ENCODE measurements around the gene ZNF281. TPM values are rescaled to one million over a fixed set of nuclear protein-coding genes. Genes with fewer than 3 reads are reported as not detected.

The ZNF281 gene
- total RNA-seq, 1 experiment from 2014 or later = 47.7 TPM

DNA sequence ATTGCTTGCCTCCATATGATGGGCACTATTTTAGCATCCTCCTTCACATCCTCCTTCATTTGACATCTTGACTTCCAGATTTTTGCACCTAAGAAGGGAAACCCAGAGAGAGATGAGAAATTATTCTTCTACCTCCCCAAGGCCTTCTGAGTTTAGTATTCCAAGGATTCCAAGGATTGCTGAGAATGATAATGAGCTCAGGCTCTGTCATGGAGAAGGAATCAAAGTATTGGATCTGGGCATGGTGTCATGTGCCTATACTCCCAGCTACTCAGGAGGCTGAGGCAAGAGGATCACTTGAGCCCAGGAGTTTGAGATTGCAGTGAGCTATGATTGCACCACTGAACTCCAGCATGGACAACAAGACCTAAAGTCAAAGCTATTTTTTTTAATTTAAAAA, 26.6 kb upstream of the ZNF281 start:
- no peak for ATAC-seq
- peaks cover 23% of the 10 kb centered on the region for H3K4me1 Mint-ChIP-seq
- DNase-seq (ENCODE audit: low spot score) = no peak
- H3K36me3 Mint-ChIP-seq = peaks cover 17% of the 10 kb centered on the region
- POLR2A ChIA-PET = no interaction called here
- H3K9me3 Mint-ChIP-seq = peaks cover 6% of the 10 kb centered on the region; the same call in 1 of the 2 replicates
- no peak overlapping the region for H3K27ac Mint-ChIP-seq
- no peak for TF ChIP-seq KAT7 (CRISPR knock-in tag; IDR thresholded peaks at IDR 0.05; ENCODE audit: borderline replicate concordance)
- TF ChIP-seq NFE2L1 (CRISPR knock-in tag; IDR thresholded peaks at IDR 0.05) = no peak
- TF ChIP-seq FOXJ3 (CRISPR knock-in tag; IDR thresholded peaks at IDR 0.05; ENCODE audit: borderline replicate concordance) = no peak
- CTCF ChIA-PET = no interaction called here
- no peak overlapping the region for H3K4me3 Mint-ChIP-seq
- H3K27me3 Mint-ChIP-seq (ENCODE audit: low read depth) = no peaks in the 10 kb centered on the region

DNA sequence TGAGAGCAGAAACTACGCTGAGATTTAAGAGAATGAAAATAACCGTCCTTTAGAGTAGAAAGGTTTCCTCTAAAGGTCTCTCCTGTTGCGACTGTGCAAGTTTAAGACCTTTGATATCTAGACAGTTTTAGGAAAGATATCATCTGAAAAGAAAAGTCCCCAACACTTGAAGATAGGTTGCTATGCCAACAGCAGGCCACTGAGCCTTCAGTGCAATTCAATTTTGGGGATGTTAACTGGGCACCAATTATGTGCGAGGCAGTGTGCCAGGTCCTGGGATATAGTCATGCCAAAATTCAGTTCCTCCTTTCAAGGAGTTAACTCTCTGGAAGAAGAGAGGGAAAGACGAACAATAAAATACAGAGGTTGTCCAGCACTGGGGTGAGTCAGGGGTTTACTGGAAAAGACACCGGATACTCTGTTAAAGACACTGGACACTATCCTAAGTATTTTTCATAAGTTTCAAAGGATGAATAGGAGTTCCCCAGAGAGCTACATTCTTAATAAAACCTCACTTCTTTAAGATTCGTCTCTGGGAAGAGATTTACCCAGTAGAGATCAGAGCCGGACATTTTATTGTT, 25.5 kb upstream of the ZNF281 start:
- no peak for DNase-seq (ENCODE audit: low spot score)

DNA sequence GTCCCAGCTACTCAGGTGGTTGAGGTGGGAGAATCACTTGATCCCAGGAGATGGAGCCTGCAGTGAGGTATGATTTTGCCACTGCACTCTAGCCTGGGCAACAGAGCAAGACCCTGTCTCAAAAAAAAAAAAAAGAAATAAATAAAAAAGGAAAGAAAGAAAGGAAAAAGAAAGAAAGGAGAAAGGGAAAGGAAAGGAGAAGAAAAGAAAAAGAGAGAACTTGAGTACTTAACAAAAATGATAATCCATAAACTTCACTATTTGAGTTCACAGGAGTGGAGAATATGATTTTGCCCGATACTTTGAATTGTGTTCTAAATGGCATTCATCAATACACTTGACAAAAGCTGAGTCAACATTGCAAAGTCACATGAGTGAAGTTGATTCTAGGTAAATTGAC, 23.8 kb upstream of the ZNF281 start:
- no peak overlapping the region for H3K4me3 Mint-ChIP-seq
- DNase-seq (ENCODE audit: low spot score) (no peak), ATAC-seq (no peak)
- ChIA-PET CTCF (no interaction called here), POLR2A (interaction anchor here (0.6 to 0.7 kb wide), 2 partner anchors 31 to 54 kb away, joined by 6 to 8 read pairs; no protein-coding TSS in a partner anchor)
- H3K9me3 Mint-ChIP-seq = peaks cover 6% of the 10 kb centered on the region; the same call in 1 of the 2 replicates
- H3K4me1 Mint-ChIP-seq = no peaks in the 10 kb centered on the region
- no peak overlapping the region for H3K27ac Mint-ChIP-seq
- TF ChIP-seq SMAD4 (CRISPR knock-in tag; IDR thresholded peaks at IDR 0.05) = no peak
- TF ChIP-seq NR1H2 (CRISPR knock-in tag; IDR thresholded peaks at IDR 0.05) = no peak
- peak; percentile 69; the same call in 1 of the 2 replicates for TF ChIP-seq ZNF121 (CRISPR knock-in tag; IDR thresholded peaks at IDR 0.05)
- no peak for TF ChIP-seq NFE2L1 (CRISPR knock-in tag; IDR thresholded peaks at IDR 0.05)
- H3K36me3 Mint-ChIP-seq = peaks cover 28% of the 10 kb centered on the region
- H3K27me3 Mint-ChIP-seq (ENCODE audit: low read depth) = no peaks in the 10 kb centered on the region

More for the DNA sequence above, 25.5 kb upstream of the ZNF281 start:
- Mint-ChIP-seq H3K27me3 (ENCODE audit: low read depth) (no peaks in the 10 kb centered on the region), H3K27ac (peak overlapping the region; percentile 63), H3K4me3 (no peak overlapping the region), H3K36me3 (peaks cover 26% of the 10 kb centered on the region), H3K4me1 (peaks cover 12% of the 10 kb centered on the region), H3K9me3 (peaks cover 6% of the 10 kb centered on the region; the same call in 1 of the 2 replicates)
- CTCF ChIA-PET = interaction anchor here (0.5 kb wide), 1 partner anchor 79 kb away, joined by 3 read pairs; no protein-coding TSS in a partner anchor
- no peak for ATAC-seq
- no peak for TF ChIP-seq ZNF671 (CRISPR knock-in tag; IDR thresholded peaks at IDR 0.05)
- TF ChIP-seq, protein P1, sequence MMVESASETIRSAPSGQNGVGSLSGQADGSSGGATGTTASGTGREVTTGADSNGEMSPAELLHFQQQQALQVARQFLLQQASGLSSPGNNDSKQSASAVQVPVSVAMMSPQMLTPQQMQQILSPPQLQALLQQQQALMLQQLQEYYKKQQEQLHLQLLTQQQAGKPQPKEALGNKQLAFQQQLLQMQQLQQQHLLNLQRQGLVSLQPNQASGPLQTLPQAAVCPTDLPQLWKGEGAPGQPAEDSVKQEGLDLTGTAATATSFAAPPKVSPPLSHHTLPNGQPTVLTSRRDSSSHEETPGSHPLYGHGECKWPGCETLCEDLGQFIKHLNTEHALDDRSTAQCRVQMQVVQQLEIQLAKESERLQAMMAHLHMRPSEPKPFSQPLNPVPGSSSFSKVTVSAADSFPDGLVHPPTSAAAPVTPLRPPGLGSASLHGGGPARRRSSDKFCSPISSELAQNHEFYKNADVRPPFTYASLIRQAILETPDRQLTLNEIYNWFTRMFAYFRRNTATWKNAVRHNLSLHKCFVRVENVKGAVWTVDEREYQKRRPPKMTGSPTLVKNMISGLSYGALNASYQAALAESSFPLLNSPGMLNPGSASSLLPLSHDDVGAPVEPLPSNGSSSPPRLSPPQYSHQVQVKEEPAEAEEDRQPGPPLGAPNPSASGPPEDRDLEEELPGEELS (CRISPR knock-in tag; IDR thresholded peaks at IDR 0.05) = no peak
- POLR2A ChIA-PET = interaction anchor here (0.7 kb wide), 1 partner anchor 131 kb away, joined by 3 read pairs; no protein-coding TSS in a partner anchor

DNA sequence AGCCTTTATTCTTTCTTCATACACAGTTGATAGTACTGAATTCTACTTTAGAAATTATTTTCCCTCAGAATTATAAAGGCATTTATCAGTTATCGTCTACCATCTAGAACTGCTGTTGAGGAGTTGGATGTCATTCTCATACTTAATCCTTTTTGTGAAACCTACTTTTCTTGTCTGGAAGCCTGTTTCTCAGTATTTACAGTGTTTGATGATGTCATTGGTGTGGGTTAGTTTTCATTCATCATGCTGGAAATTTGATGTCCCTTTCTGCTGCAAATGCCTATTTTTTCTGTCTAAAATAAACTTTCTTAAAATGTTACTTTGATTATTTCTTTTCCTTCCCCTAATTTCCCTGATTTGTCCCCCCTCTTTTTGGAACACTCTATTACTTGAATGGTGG, 22.8 kb upstream of the ZNF281 start:
- Mint-ChIP-seq H3K27me3 (ENCODE audit: low read depth) (no peaks in the 10 kb centered on the region), H3K36me3 (peaks cover 28% of the 10 kb centered on the region)
- no peak for ATAC-seq
- no peak for TF ChIP-seq MXD4 (CRISPR knock-in tag; IDR thresholded peaks at IDR 0.05; ENCODE audit: borderline replicate concordance)
- no peak for TF ChIP-seq ZNF671 (CRISPR knock-in tag; IDR thresholded peaks at IDR 0.05)
- TF ChIP-seq, protein P2, sequence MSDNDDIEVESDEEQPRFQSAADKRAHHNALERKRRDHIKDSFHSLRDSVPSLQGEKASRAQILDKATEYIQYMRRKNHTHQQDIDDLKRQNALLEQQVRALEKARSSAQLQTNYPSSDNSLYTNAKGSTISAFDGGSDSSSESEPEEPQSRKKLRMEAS (CRISPR knock-in tag; IDR thresholded peaks at IDR 0.05) = no peak
- TF ChIP-seq, protein P3, sequence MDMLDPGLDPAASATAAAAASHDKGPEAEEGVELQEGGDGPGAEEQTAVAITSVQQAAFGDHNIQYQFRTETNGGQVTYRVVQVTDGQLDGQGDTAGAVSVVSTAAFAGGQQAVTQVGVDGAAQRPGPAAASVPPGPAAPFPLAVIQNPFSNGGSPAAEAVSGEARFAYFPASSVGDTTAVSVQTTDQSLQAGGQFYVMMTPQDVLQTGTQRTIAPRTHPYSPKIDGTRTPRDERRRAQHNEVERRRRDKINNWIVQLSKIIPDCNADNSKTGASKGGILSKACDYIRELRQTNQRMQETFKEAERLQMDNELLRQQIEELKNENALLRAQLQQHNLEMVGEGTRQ (CRISPR knock-in tag; IDR thresholded peaks at IDR 0.05) = no peak
- TF ChIP-seq ETV6 (CRISPR knock-in tag; IDR thresholded peaks at IDR 0.05) = no peak
- TF ChIP-seq, protein P4, sequence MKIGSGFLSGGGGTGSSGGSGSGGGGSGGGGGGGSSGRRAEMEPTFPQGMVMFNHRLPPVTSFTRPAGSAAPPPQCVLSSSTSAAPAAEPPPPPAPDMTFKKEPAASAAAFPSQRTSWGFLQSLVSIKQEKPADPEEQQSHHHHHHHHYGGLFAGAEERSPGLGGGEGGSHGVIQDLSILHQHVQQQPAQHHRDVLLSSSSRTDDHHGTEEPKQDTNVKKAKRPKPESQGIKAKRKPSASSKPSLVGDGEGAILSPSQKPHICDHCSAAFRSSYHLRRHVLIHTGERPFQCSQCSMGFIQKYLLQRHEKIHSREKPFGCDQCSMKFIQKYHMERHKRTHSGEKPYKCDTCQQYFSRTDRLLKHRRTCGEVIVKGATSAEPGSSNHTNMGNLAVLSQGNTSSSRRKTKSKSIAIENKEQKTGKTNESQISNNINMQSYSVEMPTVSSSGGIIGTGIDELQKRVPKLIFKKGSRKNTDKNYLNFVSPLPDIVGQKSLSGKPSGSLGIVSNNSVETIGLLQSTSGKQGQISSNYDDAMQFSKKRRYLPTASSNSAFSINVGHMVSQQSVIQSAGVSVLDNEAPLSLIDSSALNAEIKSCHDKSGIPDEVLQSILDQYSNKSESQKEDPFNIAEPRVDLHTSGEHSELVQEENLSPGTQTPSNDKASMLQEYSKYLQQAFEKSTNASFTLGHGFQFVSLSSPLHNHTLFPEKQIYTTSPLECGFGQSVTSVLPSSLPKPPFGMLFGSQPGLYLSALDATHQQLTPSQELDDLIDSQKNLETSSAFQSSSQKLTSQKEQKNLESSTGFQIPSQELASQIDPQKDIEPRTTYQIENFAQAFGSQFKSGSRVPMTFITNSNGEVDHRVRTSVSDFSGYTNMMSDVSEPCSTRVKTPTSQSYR (CRISPR knock-in tag; IDR thresholded peaks at IDR 0.05) = no peak
- TF ChIP-seq KAT7 (CRISPR knock-in tag; IDR thresholded peaks at IDR 0.05; ENCODE audit: borderline replicate concordance) = no peak
- no peak for TF ChIP-seq ZNF396 (CRISPR knock-in tag; IDR thresholded peaks at IDR 0.05; ENCODE audit: borderline replicate concordance)
- TF ChIP-seq, protein P5, sequence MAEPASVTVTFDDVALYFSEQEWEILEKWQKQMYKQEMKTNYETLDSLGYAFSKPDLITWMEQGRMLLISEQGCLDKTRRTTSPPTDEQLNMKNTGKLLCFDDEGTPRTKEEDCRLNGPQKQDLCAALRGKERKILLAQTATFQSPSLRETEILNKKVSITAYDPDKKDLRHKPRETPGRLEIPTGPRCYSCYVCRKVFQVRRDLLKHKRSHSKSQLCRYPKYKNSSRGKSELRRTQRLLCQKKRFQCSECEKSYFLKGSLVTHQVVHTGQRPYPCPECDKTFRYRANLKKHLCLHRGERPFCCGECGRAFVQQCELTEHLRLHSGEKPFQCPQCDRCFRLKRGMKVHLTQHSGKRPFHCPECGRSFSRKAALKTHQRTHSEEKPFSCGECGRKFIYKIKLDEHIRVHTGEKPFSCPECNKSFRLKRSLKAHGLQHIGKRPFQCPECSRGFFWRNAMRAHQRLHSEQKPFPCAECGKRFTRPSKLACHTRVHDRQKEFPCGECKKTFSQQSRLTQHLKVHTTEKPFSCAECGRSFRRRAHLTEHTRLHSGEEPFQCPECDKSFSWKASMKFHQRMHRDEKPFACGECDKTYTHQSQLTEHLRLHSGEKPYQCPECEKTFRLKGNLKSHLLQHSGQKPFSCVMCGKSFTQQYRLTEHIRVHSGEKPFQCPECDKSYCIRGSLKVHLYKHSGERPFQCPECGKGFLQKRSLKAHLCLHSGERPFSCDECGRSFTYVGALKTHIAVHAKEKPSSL (CRISPR knock-in tag; conservative IDR thresholded peaks at IDR 0.05) = no peak
- TF ChIP-seq, protein P6, sequence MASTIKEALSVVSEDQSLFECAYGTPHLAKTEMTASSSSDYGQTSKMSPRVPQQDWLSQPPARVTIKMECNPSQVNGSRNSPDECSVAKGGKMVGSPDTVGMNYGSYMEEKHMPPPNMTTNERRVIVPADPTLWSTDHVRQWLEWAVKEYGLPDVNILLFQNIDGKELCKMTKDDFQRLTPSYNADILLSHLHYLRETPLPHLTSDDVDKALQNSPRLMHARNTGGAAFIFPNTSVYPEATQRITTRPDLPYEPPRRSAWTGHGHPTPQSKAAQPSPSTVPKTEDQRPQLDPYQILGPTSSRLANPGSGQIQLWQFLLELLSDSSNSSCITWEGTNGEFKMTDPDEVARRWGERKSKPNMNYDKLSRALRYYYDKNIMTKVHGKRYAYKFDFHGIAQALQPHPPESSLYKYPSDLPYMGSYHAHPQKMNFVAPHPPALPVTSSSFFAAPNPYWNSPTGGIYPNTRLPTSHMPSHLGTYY (CRISPR knock-in tag; IDR thresholded peaks at IDR 0.05) = no peak
- no peak for TF ChIP-seq ZNF263 (CRISPR knock-in tag; IDR thresholded peaks at IDR 0.05; ENCODE audit: low read depth)
- TF ChIP-seq IRF2 (CRISPR knock-in tag; IDR thresholded peaks at IDR 0.05; ENCODE audit: borderline replicate concordance, low read depth) = no peak
- no peak for TF ChIP-seq PRRX2 (CRISPR knock-in tag; IDR thresholded peaks at IDR 0.05)

More for the DNA sequence above, 22.8 kb upstream of the ZNF281 start:
- Mint-ChIP-seq H3K4me1 (peaks cover 2% of the 10 kb centered on the region; the same call in 1 of the 2 replicates), H3K9me3 (peaks cover 6% of the 10 kb centered on the region; the same call in 1 of the 2 replicates), H3K4me3 (no peak overlapping the region), H3K27ac (no peak overlapping the region)
- ChIA-PET CTCF (no interaction called here), POLR2A (no interaction called here)
- no peak for DNase-seq (ENCODE audit: low spot score)
